GM19455 (cell line): ENCODE data around the gene DLGAP1.

Experiments used
- ATAC-seq: cut with Tn5 transposase; IDR thresholded peaks from one replicate; pipeline ENCODE4 v1.9.1; 2021; ENCODE audit not compliant: unreplicated experiment

The DLGAP1 gene

DNA sequence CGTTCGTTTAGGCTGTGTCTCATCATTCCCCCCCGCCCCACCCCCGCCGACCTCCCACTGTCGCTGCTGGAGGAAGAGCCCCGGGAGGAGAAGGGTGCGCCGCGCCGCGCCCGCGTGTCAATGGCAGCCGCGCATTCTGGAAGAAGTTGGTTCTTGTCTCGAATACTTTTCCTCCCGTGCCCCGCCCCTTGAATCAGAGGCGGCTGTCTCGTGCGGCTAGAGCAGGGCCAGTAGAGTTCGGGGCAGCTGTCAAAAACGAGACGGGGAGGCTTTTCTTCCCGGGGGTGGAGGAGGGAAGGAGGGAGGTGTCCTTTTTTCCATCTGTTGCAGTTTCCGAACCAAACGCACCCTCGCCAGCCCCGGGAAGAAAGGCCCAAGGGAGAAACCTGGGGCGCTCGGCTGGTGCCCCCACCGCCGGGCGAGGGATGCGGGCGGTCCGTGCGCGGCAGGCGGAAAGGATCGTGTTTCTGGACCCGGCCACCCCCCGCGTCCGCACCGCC, 1005.5 kb downstream of the DLGAP1 start:
- ATAC-seq, result peak; percentile 12

DNA sequence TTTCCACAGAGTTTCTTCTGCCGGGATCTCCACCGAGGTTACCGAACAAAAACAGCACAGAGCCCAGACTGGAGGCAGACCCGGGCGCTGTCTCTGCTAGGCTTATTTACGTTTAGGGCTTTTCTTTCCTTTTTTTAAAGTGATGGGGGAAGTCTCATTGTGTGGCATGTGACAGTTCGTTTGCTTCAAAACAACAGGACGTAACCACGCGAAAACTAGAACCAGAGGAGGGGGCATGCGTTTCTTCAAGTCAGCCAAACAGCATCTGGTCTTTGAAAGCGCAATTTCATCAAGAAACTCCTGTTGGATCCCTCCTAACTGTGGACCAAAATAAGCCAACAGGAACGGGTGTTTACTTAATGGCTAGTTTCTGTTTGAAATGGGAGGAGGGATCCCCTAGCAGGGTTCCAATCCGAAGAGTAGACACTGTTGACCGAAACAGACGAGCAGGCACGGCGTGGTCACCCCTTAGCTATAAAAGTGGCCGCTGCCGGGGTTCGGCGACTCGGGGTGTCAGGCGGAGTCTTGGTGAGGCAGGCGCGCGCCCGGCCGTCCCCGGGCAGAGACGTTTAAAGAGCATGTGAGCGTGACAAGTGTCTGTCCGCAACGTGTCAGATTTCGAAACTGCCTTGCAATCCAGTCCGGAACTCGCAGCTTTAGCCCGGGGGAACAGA, 1006.1 kb downstream of the DLGAP1 start:
- ATAC-seq, result peak; percentile 51

DNA sequence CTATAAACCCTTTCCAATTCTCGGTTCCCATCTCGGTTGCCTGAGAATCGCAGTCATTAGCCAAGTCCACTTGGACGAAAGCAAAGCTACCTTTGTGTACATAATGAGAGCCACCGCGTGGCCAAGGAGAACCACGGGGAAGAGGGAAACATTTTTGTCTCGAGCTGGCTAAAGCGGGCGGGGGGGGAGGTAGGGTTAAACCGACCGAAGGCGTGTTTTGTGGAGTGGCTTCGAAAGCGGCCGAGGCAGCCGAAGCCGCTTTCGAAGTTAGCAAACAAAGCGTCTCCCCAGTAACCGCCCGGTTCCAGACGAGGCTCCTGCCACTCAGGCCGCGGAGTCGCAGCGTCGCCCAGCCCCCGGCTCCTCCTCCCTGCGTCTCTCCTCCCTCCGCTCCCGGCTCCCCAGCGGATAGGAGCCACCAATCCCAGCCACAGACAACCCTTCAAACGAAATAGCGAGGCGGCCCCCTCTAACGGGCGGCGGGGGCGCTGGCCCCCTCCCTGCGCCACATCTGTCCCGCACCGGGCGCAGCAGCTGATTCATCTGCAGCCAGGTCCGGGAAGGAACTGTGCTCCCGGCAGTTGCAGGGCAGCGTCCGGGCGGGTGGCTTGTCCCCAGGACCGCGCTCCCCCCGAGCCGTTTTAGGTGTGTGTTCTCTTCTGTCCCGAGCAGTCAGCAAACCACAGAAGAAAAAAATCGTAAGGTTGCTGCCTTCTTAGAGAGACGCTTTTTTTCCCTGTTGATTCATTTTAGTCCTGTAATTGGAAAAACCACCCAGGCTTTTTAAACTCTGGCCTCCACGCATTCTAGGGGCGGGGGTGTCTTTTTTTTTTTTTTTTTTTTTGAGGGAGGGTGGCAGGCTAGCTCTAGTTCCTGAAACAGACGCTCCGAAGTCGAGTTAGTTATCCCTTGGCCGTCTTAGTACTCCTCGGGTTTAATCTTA, 1006.9 kb downstream of the DLGAP1 start:
- peak; percentile 59 for ATAC-seq

DNA sequence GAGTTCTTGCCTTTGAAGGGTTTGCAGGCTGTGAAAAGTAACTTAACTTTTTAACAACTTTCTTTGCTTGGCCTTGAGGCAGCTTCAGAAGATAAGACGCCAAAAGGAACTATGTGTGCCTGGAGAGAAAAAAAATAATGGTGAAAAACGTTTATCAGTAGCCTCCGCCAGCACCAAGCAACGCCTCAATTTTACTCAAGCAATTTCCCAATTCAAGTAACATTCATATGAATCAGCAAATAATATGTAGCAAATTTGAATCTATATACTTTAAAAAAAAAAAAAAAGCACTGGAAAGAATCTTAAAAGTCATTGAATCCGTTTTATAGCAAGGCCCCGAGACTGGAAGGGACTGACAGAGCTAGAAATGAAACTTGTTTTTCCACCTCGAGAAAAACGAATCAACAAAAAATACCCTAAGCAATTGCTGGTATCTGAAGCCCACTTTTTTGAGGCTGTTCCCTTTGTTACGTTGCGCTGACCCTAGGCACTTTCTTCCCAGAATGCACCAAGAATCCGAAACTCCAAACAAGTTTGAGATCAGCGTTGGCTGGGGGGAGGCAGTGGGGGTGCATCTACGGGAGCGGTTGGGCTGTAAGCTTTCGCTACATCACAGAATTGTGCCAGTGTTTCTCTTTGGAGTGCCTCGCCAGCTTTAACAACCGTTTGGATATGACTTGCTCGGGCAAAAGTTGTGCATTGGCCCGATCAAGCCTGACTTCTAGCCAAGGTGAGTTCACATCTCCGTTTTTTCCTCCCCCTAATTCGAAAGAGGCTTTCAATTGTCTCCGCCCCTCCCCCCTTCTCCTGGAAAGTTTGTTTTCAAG, 1007.8 kb downstream of the DLGAP1 start:
- no peak for ATAC-seq
